ENCODE data around the gene TRMT5. TPM values are rescaled to one million over a fixed set of nuclear protein-coding genes. Genes with fewer than 3 reads are reported as not detected.

TRMT5 gene
- total RNA-seq, 1 experiment from 2014 or later = 23.7 TPM

DNA sequence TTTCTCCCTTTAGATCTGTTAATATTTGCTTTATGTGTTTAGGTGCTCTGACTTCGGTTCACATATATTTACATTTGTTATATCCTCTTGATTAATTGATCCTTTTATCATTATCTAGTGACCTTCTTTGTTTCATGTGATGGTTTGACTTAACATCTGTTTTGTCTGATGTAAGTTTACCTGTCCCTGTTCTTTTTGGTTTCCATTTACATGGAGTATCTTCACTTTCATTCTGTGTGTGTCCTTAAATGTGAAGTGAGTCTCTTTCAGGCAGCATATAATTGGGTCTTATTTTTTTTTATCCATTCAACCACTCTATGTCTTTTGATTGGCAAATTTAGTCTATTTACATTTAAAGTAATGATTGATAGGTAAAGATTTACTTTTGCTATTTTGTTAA is 24.2 kb downstream of the TRMT5 start:
- ChIA-PET CTCF (no interaction called here), RAD21 (ENCODE audit: low non-redundant PET in 1 of 2, low total read pairs in 2 of 2, uncharacterized antibody in 2 of 2, unreplicated experiment in 2 of 2) (no interaction called here), POLR2A (no interaction called here)
- Histone ChIP-seq H3K4me2 (ENCODE audit: low read length) (no peak overlapping the region), H3K79me2 (ENCODE audit: insufficient read depth, low read length) (no peaks in the 10 kb centered on the region), H3K4me3 (replicated peaks in 1 of 2; ENCODE audit: low read depth in 1 of 2, low read length in 2 of 2) (no peak overlapping the region), H3K9me3 (ENCODE audit: control insufficient read depth in 1 of 2, insufficient read depth in 1 of 2, low read depth in 1 of 2, low read length in 2 of 2) (no peaks in the 10 kb centered on the region; a peak in 1 of 4 replicates), H2AFZ (ENCODE audit: low read depth, low read length, poor library complexity, severe bottlenecking) (no peak overlapping the region), H3K9ac (ENCODE audit: low read length) (no peak overlapping the region), H3K9me2 (ENCODE audit: insufficient read depth) (no peaks in the 10 kb centered on the region), H3K27me3 (ENCODE audit: insufficient read depth, low read length) (no peaks in the 10 kb centered on the region), H3K4me1 (ENCODE audit: control insufficient read depth in 1 of 2, insufficient read depth in 2 of 2, low read length in 2 of 2) (no peaks in the 10 kb centered on the region), H3K27ac (ENCODE audit: low read depth, low read length) (no peak overlapping the region), H4K20me1 (ENCODE audit: insufficient read depth) (no peaks in the 10 kb centered on the region), H3K36me3 (ENCODE audit: control insufficient read depth in 1 of 2, insufficient read depth in 2 of 2, low read length in 2 of 2) (no peaks in the 10 kb centered on the region; a peak in 1 of 4 replicates)
- intact Hi-C loops (cut with micrococcal nuclease) = no loop called here
- BruUV-seq (replicated peaks) = no TSS peak
- DNase-seq (ENCODE audit: low read depth, low spot score) (no peak), ATAC-seq (no peak)
- TF ChIP-seq, protein P1, sequence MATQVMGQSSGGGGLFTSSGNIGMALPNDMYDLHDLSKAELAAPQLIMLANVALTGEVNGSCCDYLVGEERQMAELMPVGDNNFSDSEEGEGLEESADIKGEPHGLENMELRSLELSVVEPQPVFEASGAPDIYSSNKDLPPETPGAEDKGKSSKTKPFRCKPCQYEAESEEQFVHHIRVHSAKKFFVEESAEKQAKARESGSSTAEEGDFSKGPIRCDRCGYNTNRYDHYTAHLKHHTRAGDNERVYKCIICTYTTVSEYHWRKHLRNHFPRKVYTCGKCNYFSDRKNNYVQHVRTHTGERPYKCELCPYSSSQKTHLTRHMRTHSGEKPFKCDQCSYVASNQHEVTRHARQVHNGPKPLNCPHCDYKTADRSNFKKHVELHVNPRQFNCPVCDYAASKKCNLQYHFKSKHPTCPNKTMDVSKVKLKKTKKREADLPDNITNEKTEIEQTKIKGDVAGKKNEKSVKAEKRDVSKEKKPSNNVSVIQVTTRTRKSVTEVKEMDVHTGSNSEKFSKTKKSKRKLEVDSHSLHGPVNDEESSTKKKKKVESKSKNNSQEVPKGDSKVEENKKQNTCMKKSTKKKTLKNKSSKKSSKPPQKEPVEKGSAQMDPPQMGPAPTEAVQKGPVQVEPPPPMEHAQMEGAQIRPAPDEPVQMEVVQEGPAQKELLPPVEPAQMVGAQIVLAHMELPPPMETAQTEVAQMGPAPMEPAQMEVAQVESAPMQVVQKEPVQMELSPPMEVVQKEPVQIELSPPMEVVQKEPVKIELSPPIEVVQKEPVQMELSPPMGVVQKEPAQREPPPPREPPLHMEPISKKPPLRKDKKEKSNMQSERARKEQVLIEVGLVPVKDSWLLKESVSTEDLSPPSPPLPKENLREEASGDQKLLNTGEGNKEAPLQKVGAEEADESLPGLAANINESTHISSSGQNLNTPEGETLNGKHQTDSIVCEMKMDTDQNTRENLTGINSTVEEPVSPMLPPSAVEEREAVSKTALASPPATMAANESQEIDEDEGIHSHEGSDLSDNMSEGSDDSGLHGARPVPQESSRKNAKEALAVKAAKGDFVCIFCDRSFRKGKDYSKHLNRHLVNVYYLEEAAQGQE (IDR thresholded peaks at IDR 0.05; ENCODE audit: low read depth) = no peak
- TF ChIP-seq CEBPB (IDR thresholded peaks at IDR 0.05; ENCODE audit: low read depth) = no peak
- no peak for TF ChIP-seq TCF7L2 (IDR thresholded peaks at IDR 0.05; ENCODE audit: borderline replicate concordance, extremely low read depth, insufficient read depth, insufficient read length)

DNA sequence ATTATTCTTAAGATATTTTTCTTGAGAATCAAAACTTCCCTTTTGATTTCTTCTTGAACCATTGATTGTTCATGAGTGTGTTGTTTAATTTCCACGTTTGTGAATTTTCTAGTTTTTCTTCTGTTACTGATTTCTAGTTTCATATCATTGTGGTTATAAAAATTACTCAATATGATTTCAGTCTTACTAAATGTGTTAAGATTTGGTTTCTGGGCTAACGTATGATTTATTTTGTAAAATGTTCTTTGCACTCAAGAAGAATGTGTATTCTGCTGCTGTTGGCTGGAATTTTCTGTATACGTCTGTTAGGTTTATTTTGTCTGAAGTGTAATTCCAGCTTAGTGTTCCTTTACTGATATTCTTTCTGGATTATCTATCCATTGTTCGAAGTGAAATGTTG is 24.7 kb downstream of the TRMT5 start:
- no peak overlapping the region for H3K4me3 ChIP-seq (replicated peaks in 1 of 2; ENCODE audit: low read depth in 1 of 2, low read length in 2 of 2)
- no peaks in the 10 kb centered on the region for H3K4me1 ChIP-seq (ENCODE audit: control insufficient read depth in 1 of 2, insufficient read depth in 2 of 2, low read length in 2 of 2)
- ChIA-PET CTCF (no interaction called here), RAD21 (ENCODE audit: low non-redundant PET in 1 of 2, low total read pairs in 2 of 2, uncharacterized antibody in 2 of 2, unreplicated experiment in 2 of 2) (no interaction called here), POLR2A (no interaction called here)
- H2AFZ ChIP-seq (ENCODE audit: low read depth, low read length, poor library complexity, severe bottlenecking) = no peak overlapping the region
- no peak for DNase-seq (ENCODE audit: low read depth, low spot score)
- no peak overlapping the region for H3K4me2 ChIP-seq (ENCODE audit: low read length)
- H3K36me3 ChIP-seq (ENCODE audit: control insufficient read depth in 1 of 2, insufficient read depth in 2 of 2, low read length in 2 of 2) = no peaks in the 10 kb centered on the region; a peak in 1 of 4 replicates
- H3K27ac ChIP-seq (ENCODE audit: low read depth, low read length) = no peak overlapping the region
- H3K79me2 ChIP-seq (ENCODE audit: insufficient read depth, low read length) = no peaks in the 10 kb centered on the region
- intact Hi-C loops (cut with micrococcal nuclease) = no loop called here
- no peak overlapping the region for H3K9ac ChIP-seq (ENCODE audit: low read length)
- no peak for ATAC-seq
- no peaks in the 10 kb centered on the region for H3K9me2 ChIP-seq (ENCODE audit: insufficient read depth)
- no peaks in the 10 kb centered on the region for H4K20me1 ChIP-seq (ENCODE audit: insufficient read depth)
- no peak for TF ChIP-seq CBX3 (IDR thresholded peaks at IDR 0.05; ENCODE audit: low read depth)
- no peak for TF ChIP-seq FOSL1 (IDR thresholded peaks at IDR 0.05; ENCODE audit: low read depth)
- TF ChIP-seq SRF (IDR thresholded peaks at IDR 0.05; ENCODE audit: low read depth) = no peak
- TF ChIP-seq, protein P2, sequence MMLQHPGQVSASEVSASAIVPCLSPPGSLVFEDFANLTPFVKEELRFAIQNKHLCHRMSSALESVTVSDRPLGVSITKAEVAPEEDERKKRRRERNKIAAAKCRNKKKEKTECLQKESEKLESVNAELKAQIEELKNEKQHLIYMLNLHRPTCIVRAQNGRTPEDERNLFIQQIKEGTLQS (IDR thresholded peaks at IDR 0.05) = no peak
- TF ChIP-seq EZH2 (IDR thresholded peaks at IDR 0.05) = no peak
- TF ChIP-seq ELF1 (IDR thresholded peaks at IDR 0.05; ENCODE audit: borderline replicate concordance, low read depth) = no peak
- no peak for TF ChIP-seq EGR1 (IDR thresholded peaks at IDR 0.05; ENCODE audit: low read depth)
- no peak for TF ChIP-seq CEBPB (IDR thresholded peaks at IDR 0.05; ENCODE audit: low read depth)
- TF ChIP-seq POLR2AphosphoS5 (IDR thresholded peaks at IDR 0.05; ENCODE audit: low read depth, low read length) = no peak
- no peak for TF ChIP-seq JUND (IDR thresholded peaks at IDR 0.05)
- TF ChIP-seq RAD21 (IDR thresholded peaks at IDR 0.05; ENCODE audit: low read depth) = no peak
- TF ChIP-seq SP1 (IDR thresholded peaks at IDR 0.05; ENCODE audit: low read depth) = no peak
- H3K9me3 ChIP-seq (ENCODE audit: control insufficient read depth in 1 of 2, insufficient read depth in 1 of 2, low read depth in 1 of 2, low read length in 2 of 2) = no peaks in the 10 kb centered on the region; a peak in 1 of 4 replicates
- H3K27me3 ChIP-seq (ENCODE audit: insufficient read depth, low read length) = no peaks in the 10 kb centered on the region
- no TSS peak for BruUV-seq (replicated peaks)
